Adrenal gland (tissue), 5 donors: Measurements from ENCODE around the gene SPR.

ENCODE experiments used
- CTCF ChIP-seq, 6 experiments: fragments of 450-650 bp in 4 of 6; fragments of 200-600 bp in 2 of 6; sonication (generic) in 1 of 6; IDR thresholded peaks; 1 replicate in 5 of 6; 2 replicates in 1 of 6; pipeline versions ENCODE4 v1.5.1 to v1.8.0; 2016 to 2021; ENCODE audit warnings: antibody characterized with exemption in 6 of 6, mild to moderate bottlenecking in 2 of 6, moderate library complexity in 1 of 6
- POLR2A ChIP-seq, 2 donors: fragments of 450-650 bp; IDR thresholded peaks; one replicate each; pipeline ENCODE4 v1.6.1; 2017; ENCODE audit warnings: antibody characterized with exemption in 2 of 2, mild to moderate bottlenecking in 2 of 2, moderate library complexity in 1 of 2
- donor health status: DM: no; HTN: no; CAD: no.

- no peak for TF ChIP-seq CTCF (IDR thresholded peaks at IDR 0.05)
- TF ChIP-seq POLR2A (IDR thresholded peaks at IDR 0.05): no peak
Measured at GRCh38 chr2:72883356-72883962, 3.7 kb upstream of the SPR start.
